ENCODE results near the gene CCDC12.

CCDC12 gene

DNA sequence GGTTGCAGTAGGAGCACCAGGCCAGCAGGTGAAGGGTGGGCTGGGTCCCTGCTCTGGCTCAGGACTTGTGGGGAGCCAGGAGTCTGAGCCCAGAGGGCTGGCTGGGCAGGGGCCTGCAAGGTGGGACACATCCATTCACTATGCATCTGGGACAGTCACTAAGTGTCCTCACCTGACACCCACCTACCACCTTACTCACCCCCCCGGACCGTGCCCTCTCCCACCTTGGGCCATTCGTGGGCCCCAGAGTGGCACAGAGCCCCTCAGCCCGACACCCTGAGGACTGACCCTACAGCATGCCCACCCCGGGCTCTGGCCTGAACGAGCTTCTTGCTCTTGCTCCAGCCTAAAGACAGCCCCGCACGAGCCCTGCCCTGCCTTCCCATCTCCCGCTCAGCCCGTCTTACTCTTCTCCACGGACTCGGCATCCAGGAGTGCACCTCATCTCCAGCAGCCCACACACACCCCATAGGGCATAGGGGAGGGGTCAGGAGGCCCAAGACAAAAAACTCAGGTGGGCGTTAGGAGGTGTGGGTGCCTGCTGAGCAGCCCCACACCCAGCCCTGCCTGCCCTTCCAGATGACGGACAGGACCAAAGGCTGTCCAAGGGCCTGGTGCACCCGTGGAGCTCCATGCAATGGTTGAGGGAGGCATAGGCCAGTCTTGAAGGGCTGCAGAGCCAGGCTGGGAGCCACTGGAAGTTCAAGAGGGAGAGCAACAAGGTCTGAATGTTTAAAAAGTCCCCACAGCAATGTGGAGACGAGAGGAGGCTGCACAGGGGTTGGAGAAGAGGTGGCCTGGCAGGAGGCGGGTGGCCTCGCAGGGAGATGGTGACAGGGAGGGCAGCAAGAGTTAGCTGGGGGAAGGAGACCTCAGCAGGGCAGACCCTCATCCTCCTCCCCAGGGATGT, 72.0 kb downstream of the CCDC12 start:
- Histone ChIP-seq H3K27ac (replicated peaks) (no peak overlapping the region), H3K4me3 (replicated peaks; ENCODE audit: insufficient read depth, low read length) (no peak overlapping the region), H3K27me3 (ENCODE audit: insufficient read depth, poor library complexity, severe bottlenecking) (no peaks in the 10 kb centered on the region)
- DNase-seq (ENCODE audit: low read depth in 1 of 2, low spot score in 1 of 2): no peak
- TF ChIP-seq, protein P1, sequence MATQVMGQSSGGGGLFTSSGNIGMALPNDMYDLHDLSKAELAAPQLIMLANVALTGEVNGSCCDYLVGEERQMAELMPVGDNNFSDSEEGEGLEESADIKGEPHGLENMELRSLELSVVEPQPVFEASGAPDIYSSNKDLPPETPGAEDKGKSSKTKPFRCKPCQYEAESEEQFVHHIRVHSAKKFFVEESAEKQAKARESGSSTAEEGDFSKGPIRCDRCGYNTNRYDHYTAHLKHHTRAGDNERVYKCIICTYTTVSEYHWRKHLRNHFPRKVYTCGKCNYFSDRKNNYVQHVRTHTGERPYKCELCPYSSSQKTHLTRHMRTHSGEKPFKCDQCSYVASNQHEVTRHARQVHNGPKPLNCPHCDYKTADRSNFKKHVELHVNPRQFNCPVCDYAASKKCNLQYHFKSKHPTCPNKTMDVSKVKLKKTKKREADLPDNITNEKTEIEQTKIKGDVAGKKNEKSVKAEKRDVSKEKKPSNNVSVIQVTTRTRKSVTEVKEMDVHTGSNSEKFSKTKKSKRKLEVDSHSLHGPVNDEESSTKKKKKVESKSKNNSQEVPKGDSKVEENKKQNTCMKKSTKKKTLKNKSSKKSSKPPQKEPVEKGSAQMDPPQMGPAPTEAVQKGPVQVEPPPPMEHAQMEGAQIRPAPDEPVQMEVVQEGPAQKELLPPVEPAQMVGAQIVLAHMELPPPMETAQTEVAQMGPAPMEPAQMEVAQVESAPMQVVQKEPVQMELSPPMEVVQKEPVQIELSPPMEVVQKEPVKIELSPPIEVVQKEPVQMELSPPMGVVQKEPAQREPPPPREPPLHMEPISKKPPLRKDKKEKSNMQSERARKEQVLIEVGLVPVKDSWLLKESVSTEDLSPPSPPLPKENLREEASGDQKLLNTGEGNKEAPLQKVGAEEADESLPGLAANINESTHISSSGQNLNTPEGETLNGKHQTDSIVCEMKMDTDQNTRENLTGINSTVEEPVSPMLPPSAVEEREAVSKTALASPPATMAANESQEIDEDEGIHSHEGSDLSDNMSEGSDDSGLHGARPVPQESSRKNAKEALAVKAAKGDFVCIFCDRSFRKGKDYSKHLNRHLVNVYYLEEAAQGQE (IDR thresholded peaks at IDR 0.05; ENCODE audit: insufficient replicate concordance, low read depth): no peak
- TF ChIP-seq, protein P2, sequence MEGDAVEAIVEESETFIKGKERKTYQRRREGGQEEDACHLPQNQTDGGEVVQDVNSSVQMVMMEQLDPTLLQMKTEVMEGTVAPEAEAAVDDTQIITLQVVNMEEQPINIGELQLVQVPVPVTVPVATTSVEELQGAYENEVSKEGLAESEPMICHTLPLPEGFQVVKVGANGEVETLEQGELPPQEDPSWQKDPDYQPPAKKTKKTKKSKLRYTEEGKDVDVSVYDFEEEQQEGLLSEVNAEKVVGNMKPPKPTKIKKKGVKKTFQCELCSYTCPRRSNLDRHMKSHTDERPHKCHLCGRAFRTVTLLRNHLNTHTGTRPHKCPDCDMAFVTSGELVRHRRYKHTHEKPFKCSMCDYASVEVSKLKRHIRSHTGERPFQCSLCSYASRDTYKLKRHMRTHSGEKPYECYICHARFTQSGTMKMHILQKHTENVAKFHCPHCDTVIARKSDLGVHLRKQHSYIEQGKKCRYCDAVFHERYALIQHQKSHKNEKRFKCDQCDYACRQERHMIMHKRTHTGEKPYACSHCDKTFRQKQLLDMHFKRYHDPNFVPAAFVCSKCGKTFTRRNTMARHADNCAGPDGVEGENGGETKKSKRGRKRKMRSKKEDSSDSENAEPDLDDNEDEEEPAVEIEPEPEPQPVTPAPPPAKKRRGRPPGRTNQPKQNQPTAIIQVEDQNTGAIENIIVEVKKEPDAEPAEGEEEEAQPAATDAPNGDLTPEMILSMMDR (IDR thresholded peaks at IDR 0.05; ENCODE audit: insufficient read depth, low read length): no peak
- no peak for TF ChIP-seq POLR2AphosphoS5 (IDR thresholded peaks at IDR 0.05; ENCODE audit: low read depth)
- no peak for TF ChIP-seq GABPA (IDR thresholded peaks at IDR 0.05; ENCODE audit: low read depth)
- no peak for TF ChIP-seq SPI1 (IDR thresholded peaks at IDR 0.05; ENCODE audit: borderline replicate concordance, low read depth)

GRCh38 chr3:46903341-46904302, 72.9 kb downstream of the CCDC12 start:
- TF ChIP-seq GABPA (IDR thresholded peaks at IDR 0.05; ENCODE audit: low read depth) (no peak), SPI1 (IDR thresholded peaks at IDR 0.05; ENCODE audit: borderline replicate concordance, low read depth) (no peak), POLR2AphosphoS5 (IDR thresholded peaks at IDR 0.05; ENCODE audit: low read depth) (no peak)
- TF ChIP-seq, protein P1 (IDR thresholded peaks at IDR 0.05; ENCODE audit: insufficient replicate concordance, low read depth): no peak
- TF ChIP-seq, protein P2 (IDR thresholded peaks at IDR 0.05; ENCODE audit: insufficient read depth, low read length): no peak
- Histone ChIP-seq H3K27ac (replicated peaks) (no peak overlapping the region), H3K27me3 (ENCODE audit: insufficient read depth, poor library complexity, severe bottlenecking) (no peaks in the 10 kb centered on the region), H3K4me3 (replicated peaks; ENCODE audit: insufficient read depth, low read length) (no peak overlapping the region)
- no peak for DNase-seq (ENCODE audit: low read depth in 1 of 2, low spot score in 1 of 2)

DNA sequence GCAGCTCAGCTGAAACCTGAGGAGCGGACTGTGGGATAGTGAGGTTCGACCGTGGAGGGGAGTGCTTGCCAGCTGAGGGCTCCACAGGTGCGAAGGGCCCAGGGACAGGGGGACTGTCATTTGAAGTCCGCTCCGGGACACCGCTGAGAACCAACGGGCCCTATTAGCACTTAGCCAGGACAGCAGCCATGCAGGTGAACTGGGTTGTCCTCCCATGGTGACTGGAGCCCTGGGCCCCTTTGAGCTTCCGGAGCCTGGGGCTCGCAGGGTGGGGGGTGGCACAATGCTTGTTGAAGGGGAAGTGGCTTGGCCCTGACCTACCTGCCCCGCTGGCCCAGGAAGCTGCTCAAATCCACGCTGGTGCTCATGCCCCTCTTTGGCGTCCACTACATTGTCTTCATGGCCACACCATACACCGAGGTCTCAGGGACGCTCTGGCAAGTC, 74.3 kb downstream of the CCDC12 start:
- Histone ChIP-seq H3K4me3 (replicated peaks; ENCODE audit: insufficient read depth, low read length) (no peak overlapping the region), H3K27ac (replicated peaks) (no peak overlapping the region), H3K27me3 (ENCODE audit: insufficient read depth, poor library complexity, severe bottlenecking) (no peaks in the 10 kb centered on the region)
- no peak for DNase-seq (ENCODE audit: low read depth in 1 of 2, low spot score in 1 of 2)
- TF ChIP-seq SPI1 (IDR thresholded peaks at IDR 0.05; ENCODE audit: borderline replicate concordance, low read depth) (no peak), GABPA (IDR thresholded peaks at IDR 0.05; ENCODE audit: low read depth) (no peak), POLR2AphosphoS5 (IDR thresholded peaks at IDR 0.05; ENCODE audit: low read depth) (no peak)
- TF ChIP-seq, protein P1 (IDR thresholded peaks at IDR 0.05; ENCODE audit: insufficient replicate concordance, low read depth): no peak
- TF ChIP-seq, protein P2 (IDR thresholded peaks at IDR 0.05; ENCODE audit: insufficient read depth, low read length): no peak

Data from HL-60 (cell line).